ENCODE data around the gene HECTD1. TPM values are rescaled to one million over a fixed set of nuclear protein-coding genes. Genes with fewer than 3 reads are reported as not detected.
"Not testable (repeated sequence)": the region's sequence is repeated elsewhere in the genome, so short reads cannot be mapped to it uniquely, and the experiment has no call there.

Gene HECTD1
- total and polyA plus RNA-seq, 11 donors: 42.4 to 185 (median 148) TPM

GRCh38 chr14:31189346-31190218 lies 18.0 kb downstream of the HECTD1 start:
- 76 to 93% (median 87%) methylated on average over 5 of the region's 5 CpGs for WGBS, 4 donors
- no peak for ATAC-seq
- TF ChIP-seq POLR2A (IDR thresholded peaks at IDR 0.05): no peak
- TF ChIP-seq CTCF (IDR thresholded peaks at IDR 0.05): no peak
- no peak for DNase-seq
- no peak overlapping the region for H3K4me3 ChIP-seq
- H3K36me3 ChIP-seq: peaks cover 0 to 50% (median 36%) of the 10 kb centered on the region in 9 donors
- no peaks in the 10 kb centered on the region for H3K27me3 ChIP-seq
- intact Hi-C loops (cut with DNase I): no loop called here
- H3K4me1 ChIP-seq: peaks cover 0 to 16% (median 6%) of the 10 kb centered on the region in 12 donors
- no peaks in the 10 kb centered on the region for H3K9me3 ChIP-seq
- H3K27ac ChIP-seq: no peak overlapping the region

GRCh38 chr14:31188744-31189143 lies 18.8 kb downstream of the HECTD1 start:
- WGBS, 4 donors: 97 to 100% (median 98%) methylated on average over 1 of the region's 1 CpG
- no peaks in the 10 kb centered on the region for H3K9me3 ChIP-seq
- H3K27ac ChIP-seq: no peak overlapping the region
- ATAC-seq (no peak), DNase-seq (no peak)
- TF ChIP-seq CTCF (IDR thresholded peaks at IDR 0.05) (no peak), POLR2A (IDR thresholded peaks at IDR 0.05) (no peak)
- intact Hi-C loops (cut with DNase I): no loop called here
- H3K27me3 ChIP-seq: no peaks in the 10 kb centered on the region
- no peak overlapping the region for H3K4me3 ChIP-seq
- H3K4me1 ChIP-seq: peaks cover 0 to 10% (median 0%) of the 10 kb centered on the region in 12 donors
- peaks cover 0 to 55% (median 35%) of the 10 kb centered on the region in 9 donors for H3K36me3 ChIP-seq

GRCh38 chr14:31182016-31182415 lies 25.6 kb downstream of the HECTD1 start:
- H3K36me3 ChIP-seq: peaks cover 0 to 51% (median 32%) of the 10 kb centered on the region in 9 donors
- intact Hi-C loops (cut with DNase I); H3K4me3 ChIP-seq; H3K4me1 ChIP-seq; H3K27me3 ChIP-seq; H3K27ac ChIP-seq; H3K9me3 ChIP-seq; ATAC-seq; DNase-seq: not testable (repeated sequence)
- 89 to 97% (median 94%) methylated on average over 6 of the region's 6 CpGs for WGBS, 4 donors

GRCh38 chr14:31181271-31181670 lies 26.3 kb downstream of the HECTD1 start:
- intact Hi-C loops (cut with DNase I): no loop called here
- H3K27me3 ChIP-seq: no peaks in the 10 kb centered on the region
- ATAC-seq (no peak), DNase-seq (no peak)
- TF ChIP-seq CTCF (IDR thresholded peaks at IDR 0.05) (no peak), POLR2A (IDR thresholded peaks at IDR 0.05) (no peak)
- whole genome bisulfite sequencing, 4 donors: 79 to 86% (median 85%) methylated on average over 3 of the region's 3 CpGs
- no peak overlapping the region for H3K4me3 ChIP-seq
- H3K4me1 ChIP-seq: no peaks in the 10 kb centered on the region
- H3K36me3 ChIP-seq: peaks cover 0 to 58% (median 40%) of the 10 kb centered on the region in 9 donors
- H3K9me3 ChIP-seq: no peaks in the 10 kb centered on the region
- H3K27ac ChIP-seq: no peak overlapping the region
